Thoracic aorta (tissue), 2 donors: Measurements from ENCODE around the gene ZNF268. TPM values are rescaled to one million over a fixed set of nuclear protein-coding genes. Genes with fewer than 3 reads are reported as not detected.

Experiments
- ATAC-seq: fragments of 150-250 bp; one replicate; pipeline ENCODE4 v1.8.0; 2017; ENCODE audit warnings: low read depth; ENCODE audit not compliant: insufficient number of reproducible peaks, low FRiP score
- DNase-seq: peaks from one replicate; pipeline ENCODE4 v3.0.0-alpha.2; 2020; ENCODE audit warnings: low spot score
- H3K27ac ChIP-seq, 2 donors: fragments of 200-600 bp; sonication (generic); 1 replicate in 1 of 2; 2 replicates in 1 of 2; pipeline ENCODE4 v1.5.1; 2016; ENCODE audit warnings: mild to moderate bottlenecking in 2 of 2, moderate library complexity in 2 of 2
- H3K27me3 ChIP-seq: fragments of 200-600 bp; sonication (generic); replicated peaks from 2 replicates; pipeline ENCODE4 v1.6.0; 2016; ENCODE audit warnings: mild to moderate bottlenecking; ENCODE audit not compliant: insufficient read depth
- H3K36me3 ChIP-seq: fragments of 200-600 bp; sonication (generic); one replicate; pipeline ENCODE4 v1.5.1; 2016
- H3K4me1 ChIP-seq, 2 donors: fragments of 200-600 bp; sonication (generic); 1 replicate in 1 of 2; 2 replicates in 1 of 2; pipeline versions ENCODE4 v1.5.1 to v1.6.0; 2016; ENCODE audit warnings: low read depth in 2 of 2, mild to moderate bottlenecking in 1 of 2; ENCODE audit not compliant: control insufficient read depth in 1 of 2
- H3K4me3 ChIP-seq: fragments of 200-600 bp; sonication (generic); 2 replicates; pipeline ENCODE4 v1.5.1; 2016; ENCODE audit warnings: mild to moderate bottlenecking
- H3K9me3 ChIP-seq: fragments of 200-600 bp; sonication (generic); 2 replicates; pipeline ENCODE4 v1.5.1; 2016
- total RNA-seq, 2 donors: library from RNA; depleted of rRNA; stranded (reverse); fragments of >200 nt; gene quantifications; one replicate each; pipeline versions ENCODE4 v1.1.0 to v1.2.3, GENCODE V29; 2016
- TF ChIP-seq, protein P1 (sequence below): fragments of 200-600 bp; sonication (generic); IDR thresholded peaks from one replicate; pipeline ENCODE4 v1.5.1; 2019; ENCODE audit warnings: antibody characterized with exemption

Gene ZNF268
- total RNA-seq, 2 donors from 2014 or later = 21.3 to 25.5 TPM

DNA sequence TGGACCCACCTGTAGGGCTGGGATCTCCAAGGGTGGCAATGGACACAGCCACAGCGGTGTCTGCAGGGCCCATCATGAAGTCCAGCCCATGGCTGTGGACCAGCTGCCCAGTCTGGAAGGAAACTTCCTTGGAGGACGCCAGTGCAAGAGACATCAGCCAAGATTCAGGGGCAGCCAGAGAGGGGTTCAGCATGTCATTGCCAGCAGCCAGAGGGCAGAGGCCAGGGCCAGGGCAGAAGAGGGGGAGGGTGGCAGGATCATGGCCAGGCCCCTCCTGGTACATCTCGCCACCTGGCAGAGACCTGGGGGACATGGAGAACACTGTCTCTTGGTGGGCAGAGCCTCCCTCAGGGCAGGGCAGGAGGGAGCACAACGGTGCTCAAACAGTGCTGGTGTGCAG lies 44.2 kb downstream of the ZNF268 start:
- no peaks in the 10 kb centered on the region for H3K27me3 ChIP-seq
- TF ChIP-seq, protein P1, sequence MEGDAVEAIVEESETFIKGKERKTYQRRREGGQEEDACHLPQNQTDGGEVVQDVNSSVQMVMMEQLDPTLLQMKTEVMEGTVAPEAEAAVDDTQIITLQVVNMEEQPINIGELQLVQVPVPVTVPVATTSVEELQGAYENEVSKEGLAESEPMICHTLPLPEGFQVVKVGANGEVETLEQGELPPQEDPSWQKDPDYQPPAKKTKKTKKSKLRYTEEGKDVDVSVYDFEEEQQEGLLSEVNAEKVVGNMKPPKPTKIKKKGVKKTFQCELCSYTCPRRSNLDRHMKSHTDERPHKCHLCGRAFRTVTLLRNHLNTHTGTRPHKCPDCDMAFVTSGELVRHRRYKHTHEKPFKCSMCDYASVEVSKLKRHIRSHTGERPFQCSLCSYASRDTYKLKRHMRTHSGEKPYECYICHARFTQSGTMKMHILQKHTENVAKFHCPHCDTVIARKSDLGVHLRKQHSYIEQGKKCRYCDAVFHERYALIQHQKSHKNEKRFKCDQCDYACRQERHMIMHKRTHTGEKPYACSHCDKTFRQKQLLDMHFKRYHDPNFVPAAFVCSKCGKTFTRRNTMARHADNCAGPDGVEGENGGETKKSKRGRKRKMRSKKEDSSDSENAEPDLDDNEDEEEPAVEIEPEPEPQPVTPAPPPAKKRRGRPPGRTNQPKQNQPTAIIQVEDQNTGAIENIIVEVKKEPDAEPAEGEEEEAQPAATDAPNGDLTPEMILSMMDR = no peak
- ATAC-seq = no peak
- no peaks in the 10 kb centered on the region for H3K4me1 ChIP-seq
- no peak overlapping the region for H3K4me3 ChIP-seq
- H3K27ac ChIP-seq = no peak overlapping the region
- no peaks in the 10 kb centered on the region for H3K9me3 ChIP-seq
- H3K36me3 ChIP-seq = no peaks in the 10 kb centered on the region
- no peak for DNase-seq

DNA sequence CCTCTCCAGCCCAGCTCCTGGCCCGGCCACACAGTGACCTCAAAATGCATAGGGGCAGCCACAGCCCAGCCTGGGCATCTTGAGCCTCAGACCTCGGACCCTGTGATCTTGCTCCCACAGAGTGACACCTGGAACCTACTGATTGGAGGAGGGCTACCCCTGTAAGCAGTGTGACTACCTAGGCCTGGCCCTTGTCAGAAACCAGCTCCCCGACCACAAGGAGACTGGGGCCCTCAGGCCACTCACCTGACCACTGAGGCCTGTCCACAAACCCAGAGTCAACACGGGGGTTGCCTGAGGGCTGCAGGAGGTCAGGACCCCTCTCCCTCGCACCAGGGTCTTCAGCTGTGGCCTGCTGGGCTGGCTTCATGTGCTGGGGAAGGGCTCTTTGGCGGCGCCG lies 45.4 kb downstream of the ZNF268 start:
- H3K4me3 ChIP-seq = no peak overlapping the region
- ATAC-seq (no peak), DNase-seq (no peak)
- no peaks in the 10 kb centered on the region for H3K36me3 ChIP-seq
- H3K9me3 ChIP-seq = no peaks in the 10 kb centered on the region
- TF ChIP-seq, protein P1 = no peak
- H3K27me3 ChIP-seq = no peaks in the 10 kb centered on the region
- H3K4me1 ChIP-seq = no peaks in the 10 kb centered on the region
- no peak overlapping the region for H3K27ac ChIP-seq

DNA sequence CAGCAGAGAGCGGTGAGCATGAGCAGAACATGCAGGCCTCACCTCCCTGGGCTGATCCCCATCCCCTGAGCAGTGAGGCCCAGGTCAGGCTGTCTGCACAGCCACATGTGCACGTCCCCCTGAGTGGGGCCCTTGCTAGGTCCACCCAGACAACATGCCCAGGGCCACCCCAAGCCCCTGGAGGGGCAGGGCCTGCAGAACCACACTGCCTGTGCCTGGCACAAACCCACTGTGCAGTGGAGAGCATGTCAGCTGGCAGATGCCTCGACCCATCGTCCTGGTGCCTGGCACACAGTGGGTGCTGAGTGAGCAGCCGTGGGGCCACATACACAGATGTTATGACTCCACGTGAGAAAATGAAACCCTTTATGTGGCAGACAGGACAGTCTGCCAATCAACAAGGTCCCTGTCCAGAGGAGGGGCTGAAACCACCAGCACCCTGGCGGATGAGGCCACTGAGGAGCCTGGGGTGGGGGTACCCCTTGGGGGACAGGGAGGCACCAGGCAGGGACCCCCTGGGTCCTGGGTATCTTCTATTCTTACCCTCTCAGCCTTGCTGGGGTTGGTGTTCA lies 46.1 kb downstream of the ZNF268 start:
- no peak overlapping the region for H3K27ac ChIP-seq
- no peaks in the 10 kb centered on the region for H3K4me1 ChIP-seq
- ATAC-seq (no peak), DNase-seq (no peak)
- H3K36me3 ChIP-seq = no peaks in the 10 kb centered on the region
- H3K9me3 ChIP-seq = no peaks in the 10 kb centered on the region
- H3K4me3 ChIP-seq = no peak overlapping the region
- TF ChIP-seq, protein P1 = no peak
- no peaks in the 10 kb centered on the region for H3K27me3 ChIP-seq

DNA sequence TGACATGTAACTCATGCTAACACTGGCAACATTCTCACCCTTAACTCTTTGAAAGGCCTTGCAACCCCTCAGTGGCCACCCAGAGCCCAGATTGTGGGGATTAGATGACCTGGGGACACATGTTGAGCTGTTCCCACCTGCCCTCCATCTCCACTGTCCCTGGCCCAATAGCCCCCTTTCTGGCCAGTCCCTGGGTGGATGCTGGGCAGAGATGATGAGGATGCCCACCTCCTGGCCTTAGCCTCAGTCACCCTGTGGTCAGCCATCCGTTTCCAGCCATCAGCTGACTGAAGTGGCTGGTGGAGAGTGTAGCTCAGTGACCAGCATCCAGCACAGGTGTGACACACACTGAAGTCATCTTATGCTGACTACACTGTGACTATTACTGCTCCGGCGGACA lies 49.7 kb downstream of the ZNF268 start:
- DNase-seq = no peak
- no peaks in the 10 kb centered on the region for H3K9me3 ChIP-seq
- no peak overlapping the region for H3K4me3 ChIP-seq
- H3K36me3 ChIP-seq = no peaks in the 10 kb centered on the region
- TF ChIP-seq, protein P1 = no peak
- ATAC-seq = no peak
- H3K4me1 ChIP-seq = no peaks in the 10 kb centered on the region
- H3K27me3 ChIP-seq = no peaks in the 10 kb centered on the region
- H3K27ac ChIP-seq = no peak overlapping the region

DNA sequence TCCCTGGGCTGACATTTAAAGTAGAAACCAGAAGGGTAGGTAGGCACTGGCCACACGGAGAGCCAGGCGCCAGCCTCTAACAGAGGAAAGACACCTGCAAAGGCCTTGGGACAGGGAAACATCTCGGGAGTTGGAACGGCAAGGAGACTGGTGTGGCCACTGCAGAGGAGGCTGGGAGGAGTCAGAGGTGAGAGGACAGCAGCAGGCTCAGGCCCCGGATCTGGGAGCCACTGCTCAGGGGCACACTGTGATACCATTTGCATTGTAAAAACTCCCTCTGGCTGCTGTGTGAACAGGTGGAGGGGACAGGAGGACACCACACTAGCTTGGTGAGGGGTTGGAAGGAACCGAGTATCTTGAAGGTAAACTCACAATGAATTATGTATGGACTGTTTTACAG lies 51.7 kb downstream of the ZNF268 start:
- no peak for ATAC-seq
- TF ChIP-seq, protein P1 = no peak
- no peak overlapping the region for H3K4me3 ChIP-seq
- no peak overlapping the region for H3K27ac ChIP-seq
- H3K9me3 ChIP-seq = no peaks in the 10 kb centered on the region
- H3K36me3 ChIP-seq = no peaks in the 10 kb centered on the region
- no peaks in the 10 kb centered on the region for H3K4me1 ChIP-seq
- no peak for DNase-seq
- no peaks in the 10 kb centered on the region for H3K27me3 ChIP-seq
